ENCODE measurements around the gene LY6G6F.

- TF ChIP-seq EP300 (IDR thresholded peaks at IDR 0.05) (no peak), CTCF (IDR thresholded peaks at IDR 0.05) (peak; percentile 70 to 91 (median 77))
Observed at GRCh38 chr6:31680226-31681134, 26.2 kb upstream of the LY6G6F start, which contains the start of gene LY6G5C.

Measured in esophagus muscularis mucosa (tissue), 3 donors.